HL-60/S4 (cell line): ENCODE data around the gene JPH2.

Experiments used
- in situ Hi-C: fragments of 300-500 bp; cut with MboI; formaldehyde crosslinking; loops from 2 replicates; pipeline ENCODE4 v1.14.3; 2022; ENCODE audit warnings: low sequenced_read_pairs

JPH2 gene

GRCh38 chr20:44084439-44084838 lies 102.5 kb downstream of the JPH2 start:
- in situ Hi-C loops: loop anchor here (10.0 to 25.0 kb wide), 3 partner anchors 330 to 640 kb away; no protein-coding TSS in a partner anchor

GRCh38 chr20:44083220-44083933 lies 103.6 kb downstream of the JPH2 start:
- in situ Hi-C loops: loop anchor here (10.0 to 25.0 kb wide), 3 partner anchors 329 to 639 kb away; no protein-coding TSS in a partner anchor

GRCh38 chr20:44081888-44082287 lies 105.1 kb downstream of the JPH2 start:
- in situ Hi-C loops: loop anchor here (10.0 to 25.0 kb wide), 3 partner anchors 327 to 637 kb away; no protein-coding TSS in a partner anchor

- in situ Hi-C loops: loop anchor here (10.0 to 25.0 kb wide), 3 partner anchors 327 to 637 kb away; no protein-coding TSS in a partner anchor
These were observed 105.5 kb downstream of the JPH2 start for GRCh38 chr20:44081476-44081875.

GRCh38 chr20:44080646-44081267 lies 106.2 kb downstream of the JPH2 start:
- in situ Hi-C loops: loop anchor here (10.0 to 25.0 kb wide), 3 partner anchors 326 to 636 kb away; no protein-coding TSS in a partner anchor

GRCh38 chr20:44080064-44080463 lies 106.9 kb downstream of the JPH2 start:
- in situ Hi-C loops: loop anchor here (10.0 to 25.0 kb wide), 3 partner anchors 325 to 635 kb away; no protein-coding TSS in a partner anchor

- in situ Hi-C loops: loop anchor here (25.0 kb wide), 1 partner anchor 542 kb away; no protein-coding TSS in a partner anchor
These were observed 107.7 kb downstream of the JPH2 start for GRCh38 chr20:44079291-44079690.

- in situ Hi-C loops: loop anchor here (25.0 kb wide), 1 partner anchor 539 kb away; no protein-coding TSS in a partner anchor
These were observed 111.1 kb downstream of the JPH2 start for GRCh38 chr20:44075950-44076232.

- in situ Hi-C loops: loop anchor here (25.0 kb wide), 1 partner anchor 538 kb away; no protein-coding TSS in a partner anchor
These were observed 111.6 kb downstream of the JPH2 start for GRCh38 chr20:44075191-44075949.

GRCh38 chr20:44074252-44075151 lies 112.5 kb downstream of the JPH2 start:
- in situ Hi-C loops: loop anchor here (25.0 kb wide), 1 partner anchor 537 kb away; no protein-coding TSS in a partner anchor

- in situ Hi-C loops: no loop called here
These were observed 113.3 kb downstream of the JPH2 start for GRCh38 chr20:44073675-44074071.

- in situ Hi-C loops: no loop called here
These were observed 113.8 kb downstream of the JPH2 start for GRCh38 chr20:44073011-44073674.

GRCh38 chr20:44072384-44072783 lies 114.6 kb downstream of the JPH2 start:
- in situ Hi-C loops: no loop called here

- in situ Hi-C loops: no loop called here
These were observed 115.4 kb downstream of the JPH2 start for GRCh38 chr20:44071526-44072111.

GRCh38 chr20:44071057-44071456 lies 115.9 kb downstream of the JPH2 start:
- in situ Hi-C loops: no loop called here

- in situ Hi-C loops: no loop called here
These were observed 116.7 kb downstream of the JPH2 start for GRCh38 chr20:44070139-44070900.

GRCh38 chr20:44069203-44070011 lies 117.6 kb downstream of the JPH2 start:
- in situ Hi-C loops: no loop called here
